22Rv1 (cell line): Measurements from ENCODE around the gene PCDH15.

Experiments used
- H3K27ac ChIP-seq: fragments of 450-650 bp; 2 replicates; pipeline ENCODE4 v1.5.1; 2017
- CTCF ChIP-seq: fragments of 450-650 bp; IDR thresholded peaks from 2 replicates; pipeline ENCODE4 v1.5.1; 2017; ENCODE audit warnings: mild to moderate bottlenecking
- ZFX ChIP-seq: fragments of 450-650 bp; IDR thresholded peaks from 2 replicates; pipeline ENCODE4 v1.6.1; 2017; ENCODE audit warnings: antibody characterized with exemption, borderline replicate concordance

The PCDH15 gene

DNA sequence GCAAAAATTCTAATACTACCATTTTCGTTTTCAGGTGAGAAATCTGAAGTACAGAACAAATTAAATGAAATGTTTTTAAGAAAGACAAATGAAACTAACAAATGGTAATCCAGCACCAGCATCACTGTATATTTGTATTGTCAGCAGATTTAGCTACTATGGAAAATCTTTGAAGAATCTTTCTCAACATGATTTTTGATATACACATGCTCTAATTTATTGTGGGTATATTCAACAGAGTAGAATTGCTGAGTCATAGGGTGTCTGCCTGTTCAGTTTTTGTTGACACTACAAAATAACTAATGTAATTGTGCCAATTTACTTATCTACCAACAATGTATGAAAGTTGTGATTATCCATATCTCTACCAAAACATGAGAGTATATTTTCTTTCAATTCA lies 437.6 kb downstream of the PCDH15 start:
- H3K27ac ChIP-seq = no peak overlapping the region
- TF ChIP-seq ZFX (no peak), CTCF (no peak)

DNA sequence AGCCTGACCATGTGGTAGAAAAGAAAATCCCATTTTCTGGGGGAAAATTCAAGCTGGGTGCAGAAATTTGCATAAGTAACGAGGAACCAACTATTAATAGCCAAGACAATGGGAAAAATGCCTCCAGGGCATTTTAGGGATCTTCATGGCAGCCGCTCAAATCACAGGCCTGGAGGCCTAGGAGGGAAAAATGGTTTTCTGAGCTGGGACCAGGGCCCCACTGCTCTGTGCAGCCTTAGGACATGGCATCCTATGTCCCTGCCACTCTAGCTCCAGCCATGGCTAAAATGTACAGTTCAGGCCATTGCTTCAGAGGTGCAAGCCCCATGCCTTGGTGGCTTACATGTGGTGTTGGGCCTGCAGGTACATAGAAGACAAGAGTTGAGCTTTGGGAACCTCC lies 459.0 kb downstream of the PCDH15 start:
- TF ChIP-seq CTCF (no peak), ZFX (no peak)
- H3K27ac ChIP-seq = no peak overlapping the region

GRCh38 chr10:54335296-54335695 lies 465.7 kb downstream of the PCDH15 start:
- H3K27ac ChIP-seq = no peak overlapping the region
- no peak for TF ChIP-seq ZFX
- TF ChIP-seq CTCF = no peak

DNA sequence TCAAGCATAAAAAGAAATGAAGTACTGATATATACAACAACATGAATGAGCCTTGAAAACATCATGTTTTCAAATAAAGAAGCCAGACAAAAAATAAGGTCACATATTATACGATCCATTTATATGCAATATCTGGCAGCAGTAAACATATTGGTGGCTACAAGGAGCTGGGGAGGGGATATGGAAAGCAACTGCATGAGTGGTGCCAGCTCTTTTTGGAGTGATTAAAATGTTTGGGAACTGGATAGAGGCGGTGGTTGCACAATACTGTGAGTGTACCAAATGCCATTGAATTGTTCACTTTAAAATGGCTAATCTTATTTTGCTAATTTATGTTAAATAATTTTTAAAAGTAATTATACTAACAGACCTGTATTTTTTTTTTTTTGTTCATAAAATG lies 481.7 kb downstream of the PCDH15 start:
- no peak overlapping the region for H3K27ac ChIP-seq
- TF ChIP-seq ZFX = no peak
- no peak for TF ChIP-seq CTCF

GRCh38 chr10:54318470-54318869 lies 482.6 kb downstream of the PCDH15 start:
- no peak for TF ChIP-seq CTCF
- no peak overlapping the region for H3K27ac ChIP-seq

DNA sequence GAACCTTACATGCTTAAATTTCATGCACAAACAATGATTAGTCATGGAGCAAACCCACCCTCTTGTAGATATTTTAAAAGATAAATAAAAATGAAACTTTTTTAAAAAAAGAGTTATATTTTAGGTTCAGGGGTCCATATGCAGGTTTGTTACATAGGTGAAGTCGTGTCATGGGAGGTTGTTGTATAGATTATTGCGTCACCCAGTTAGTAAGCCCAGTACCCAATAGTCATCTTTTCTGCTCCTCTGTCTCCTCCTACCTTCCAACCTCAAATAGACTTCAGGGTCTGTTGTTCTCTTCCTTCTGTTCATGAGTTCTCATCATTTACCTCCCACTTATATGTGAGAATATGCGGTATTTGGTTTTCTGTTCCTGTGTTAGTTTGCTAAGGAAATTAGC lies 486.6 kb downstream of the PCDH15 start:
- no peak for TF ChIP-seq CTCF
- H3K27ac ChIP-seq = no peak overlapping the region

DNA sequence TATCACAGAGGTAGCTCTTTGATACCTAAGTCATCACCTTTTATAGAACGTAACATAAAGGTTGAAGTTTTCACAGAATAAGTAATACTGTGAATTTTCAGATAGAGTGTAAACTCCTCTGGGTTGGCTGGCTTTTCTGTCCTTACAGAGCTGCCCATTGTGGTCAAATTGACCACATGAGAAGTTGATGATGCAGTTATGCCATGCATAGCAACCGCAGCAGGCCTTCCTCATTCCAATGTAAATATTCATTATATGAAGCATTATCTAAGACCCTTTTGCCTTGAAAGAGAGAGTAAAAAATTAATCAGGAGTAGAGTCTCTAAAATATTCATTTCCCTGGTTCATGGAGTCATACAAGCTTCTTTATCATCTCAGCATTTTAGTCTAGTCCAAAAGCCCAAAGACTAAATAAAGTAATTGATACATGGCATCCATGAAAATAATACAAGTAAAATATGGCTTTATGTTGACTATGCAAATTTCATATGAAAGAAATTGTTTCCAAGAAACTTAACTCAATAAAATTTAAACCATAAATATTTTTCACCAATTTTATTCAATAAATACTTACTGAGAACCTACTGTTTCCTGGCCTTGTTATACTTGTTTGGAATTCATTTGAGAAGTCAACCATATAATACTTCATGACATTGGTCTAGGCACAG lies 516.4 kb downstream of the PCDH15 start:
- TF ChIP-seq CTCF (no peak), ZFX (no peak)

More for the DNA sequence above, 516.4 kb downstream of the PCDH15 start:
- H3K27ac ChIP-seq = no peak overlapping the region
